GM21786 (cell line): ENCODE measurements around the gene MAPK6.
A peak's percentile ranks its signal among the peaks of the same experiment; 100 is the strongest.
"Not testable (repeated sequence)": the region's sequence is repeated elsewhere in the genome, so short reads cannot be mapped to it uniquely, and the experiment has no call there.

ENCODE experiments used
- ATAC-seq: cut with Tn5 transposase; IDR thresholded peaks from one replicate; pipeline ENCODE4 v1.9.1; 2021; ENCODE audit not compliant: unreplicated experiment

Gene MAPK6

DNA sequence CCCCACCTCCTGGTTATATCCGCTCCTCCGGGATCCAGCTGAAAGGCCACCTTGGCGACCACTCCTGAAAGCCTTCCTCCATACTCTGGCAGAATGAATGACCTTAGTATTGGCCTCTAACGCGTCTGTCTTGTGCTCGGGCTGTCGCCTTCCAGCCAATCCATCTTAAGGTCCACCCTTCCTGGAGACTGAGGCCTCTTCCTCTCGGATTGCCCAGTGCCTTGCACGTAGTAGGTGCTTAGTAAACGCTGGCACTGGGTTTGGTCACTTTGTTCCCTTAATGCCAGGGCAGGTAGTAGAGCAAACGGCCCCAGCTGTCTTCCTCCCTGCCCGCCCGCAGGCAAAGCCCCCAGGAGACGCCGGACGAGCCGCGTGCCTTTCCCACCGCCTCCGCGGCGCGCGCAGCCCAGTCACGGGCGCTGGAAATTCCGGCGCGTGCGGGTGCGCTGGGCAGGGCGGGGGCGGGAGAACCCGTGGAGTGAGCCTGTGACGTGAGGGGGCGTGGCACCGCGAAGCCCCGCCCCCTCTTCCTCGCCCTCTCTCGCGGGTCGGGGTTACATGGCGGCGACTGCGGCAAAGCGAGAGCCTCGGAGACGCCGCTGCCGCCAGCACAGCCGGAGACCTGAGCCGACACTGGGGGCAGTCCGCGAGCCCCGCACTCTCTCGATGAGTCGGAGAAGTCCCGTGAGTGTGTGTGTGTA lies at the start of gene MAPK6:
Gene MAPK6, plus strand, starts transcription at position 527 of the 701 bp plus-strand sequence. CDS start 27,242 bp downstream, outside the sequence.
- peak; percentile 58 for ATAC-seq

- no peak for ATAC-seq
Observed at GRCh38 chr15:51969728-51970127, 49.3 kb upstream of the MAPK6 start.

DNA sequence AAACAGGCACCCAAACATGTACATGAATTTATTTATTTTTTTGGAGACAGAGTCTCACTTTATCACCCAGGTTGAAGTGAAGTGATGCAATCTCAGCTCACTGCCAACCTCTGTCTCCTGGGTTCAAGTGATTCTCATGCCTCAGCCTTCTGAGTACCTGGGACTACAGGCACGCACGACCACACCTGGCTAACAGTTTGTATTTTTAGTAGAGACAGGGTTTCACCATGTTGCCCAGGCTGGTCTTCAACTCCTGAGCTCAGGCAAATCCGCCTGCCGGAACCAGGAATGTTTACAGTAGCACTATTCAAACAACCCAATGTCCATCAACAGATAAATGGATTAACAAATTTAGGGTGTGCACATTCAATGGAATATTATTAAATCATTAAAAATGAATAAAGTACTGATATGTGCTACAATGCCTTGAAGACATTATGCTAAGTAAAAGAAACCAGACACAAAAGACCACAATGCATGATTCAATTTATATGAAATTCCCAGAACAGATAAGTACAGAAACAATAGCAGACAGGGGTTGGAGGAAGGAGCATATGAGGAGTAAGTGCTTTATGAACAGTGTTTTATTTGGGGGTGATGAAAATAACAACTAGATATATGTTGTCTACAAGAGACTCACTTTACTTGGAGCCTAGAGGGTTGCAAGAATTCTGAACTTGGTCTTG lies 48.7 kb upstream of the MAPK6 start:
- no peak for ATAC-seq

DNA sequence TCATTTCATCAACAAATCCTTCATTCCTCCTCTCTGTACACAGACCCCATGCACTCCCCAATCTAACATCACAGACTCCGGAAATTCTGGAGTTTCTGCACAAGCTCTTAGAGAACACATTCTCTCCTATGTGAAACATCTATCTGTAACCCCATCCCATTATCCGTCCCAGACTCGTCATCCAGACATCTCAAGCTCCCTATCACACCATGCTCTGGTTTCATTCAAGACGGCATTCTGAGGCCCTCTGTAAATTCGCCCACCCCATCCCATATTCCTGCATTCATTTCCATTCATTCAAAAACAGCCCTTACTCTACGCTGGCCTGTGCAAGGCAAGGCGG lies 48.0 kb upstream of the MAPK6 start:
- ATAC-seq, result no peak

- ATAC-seq, result peak; percentile 72
Observed at GRCh38 chr15:51971375-51972133, 47.5 kb upstream of the MAPK6 start, which contains the start of gene LEO1. Gene LEO1 (minus strand): TSS chr15:51971778. CDS start chr15:51971745, 33 bp downstream.

- ATAC-seq, result no peak
Observed at GRCh38 chr15:51973220-51973619, 45.8 kb upstream of the MAPK6 start.

- no peak for ATAC-seq
Observed at GRCh38 chr15:51973775-51974174, 45.2 kb upstream of the MAPK6 start.

DNA sequence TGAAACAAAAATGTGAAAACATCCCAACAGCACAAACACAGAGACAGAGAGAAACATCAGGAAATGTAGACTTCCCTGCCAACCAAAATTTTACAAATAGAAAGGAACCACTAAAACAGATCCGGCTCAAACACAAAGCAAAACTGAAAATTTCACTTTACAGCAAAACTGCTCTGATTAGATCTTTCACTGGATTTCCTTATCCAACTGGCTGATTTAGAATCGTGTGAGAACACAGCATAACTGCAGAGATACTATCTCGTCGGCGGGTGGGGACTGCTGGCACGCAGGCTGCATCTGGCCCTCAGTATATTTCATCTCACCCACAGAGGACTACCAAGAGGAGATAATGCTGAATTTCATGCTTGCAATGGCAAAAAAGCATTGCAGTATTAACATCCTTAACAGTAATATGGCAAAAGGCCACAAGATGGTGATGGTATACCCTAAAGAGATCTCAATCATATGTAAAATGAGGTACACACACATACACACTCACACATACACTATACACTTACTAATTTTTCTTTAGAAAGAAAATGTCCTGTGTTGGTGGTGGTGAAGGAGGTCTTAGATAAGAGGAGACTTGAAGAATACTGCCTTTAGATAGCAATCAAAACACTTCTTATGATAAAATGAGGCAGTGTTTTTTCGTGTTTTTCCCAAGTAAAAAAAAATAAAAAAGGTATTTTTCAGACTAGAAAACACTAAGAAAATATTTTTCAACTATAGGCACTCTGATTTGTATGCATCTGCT lies 36.8 kb upstream of the MAPK6 start:
- peak; percentile 98 for ATAC-seq

GRCh38 chr15:51982770-51983103 lies 36.3 kb upstream of the MAPK6 start:
- no peak for ATAC-seq

DNA sequence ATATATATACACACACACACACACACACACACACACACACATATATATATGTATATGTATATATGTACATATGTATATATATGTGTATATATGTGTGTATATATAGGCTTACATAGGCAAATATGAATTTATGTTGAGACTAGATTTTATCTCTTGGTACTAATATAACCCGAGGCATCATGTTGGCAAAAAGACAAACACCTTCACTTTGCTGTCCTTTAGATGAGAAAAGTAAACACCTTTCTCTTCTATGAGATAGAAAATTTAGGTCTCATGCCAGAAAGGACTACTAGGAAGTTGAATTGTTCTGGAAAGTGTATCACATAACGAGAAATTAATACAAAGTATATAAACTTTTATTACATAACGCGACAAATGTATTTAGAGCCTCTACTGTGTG lies 27.9 kb upstream of the MAPK6 start:
- ATAC-seq, result no peak

- ATAC-seq, result no peak
Observed at GRCh38 chr15:51992953-51993352, 26.1 kb upstream of the MAPK6 start.

GRCh38 chr15:52002351-52002750 lies 16.7 kb upstream of the MAPK6 start:
- no peak for ATAC-seq

DNA sequence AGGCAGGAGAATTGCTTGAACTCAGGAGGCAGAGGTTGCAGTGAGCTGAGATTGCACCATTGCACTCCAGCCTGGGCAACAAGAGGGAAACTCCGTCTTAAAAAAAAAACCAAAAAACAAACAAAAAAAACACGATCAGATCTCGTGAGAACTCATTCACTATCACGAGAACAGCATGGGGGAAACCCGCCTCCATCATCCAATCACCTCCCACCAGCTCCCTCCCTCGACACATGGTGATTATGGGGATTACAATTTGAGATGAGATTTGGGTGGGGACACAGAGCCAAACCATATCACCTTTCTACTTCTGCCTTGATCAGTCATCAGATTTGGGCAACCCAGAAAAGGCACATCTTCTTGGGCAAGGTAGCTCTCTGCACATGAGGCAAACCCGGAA lies 15.9 kb upstream of the MAPK6 start:
- not testable (repeated sequence) for ATAC-seq

DNA sequence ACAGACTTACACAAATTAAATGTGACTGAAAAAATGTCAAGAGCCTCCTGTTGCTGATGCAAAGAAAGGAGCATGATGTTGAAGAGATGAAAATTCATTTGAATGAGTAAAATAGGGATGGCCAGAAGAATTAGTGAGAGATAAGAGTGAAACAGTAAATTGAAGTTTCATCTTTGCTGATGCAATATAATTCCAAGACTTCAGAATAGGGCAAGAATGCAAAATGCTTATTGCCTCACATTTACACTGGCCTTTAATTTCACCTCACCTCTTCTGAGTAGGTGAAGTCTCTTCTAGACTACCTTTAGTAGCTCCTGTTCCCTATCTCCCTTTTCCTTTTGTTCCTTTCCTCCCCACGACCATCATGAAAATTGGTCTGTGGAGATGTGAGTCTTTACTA lies 15.3 kb upstream of the MAPK6 start:
- no peak for ATAC-seq

DNA sequence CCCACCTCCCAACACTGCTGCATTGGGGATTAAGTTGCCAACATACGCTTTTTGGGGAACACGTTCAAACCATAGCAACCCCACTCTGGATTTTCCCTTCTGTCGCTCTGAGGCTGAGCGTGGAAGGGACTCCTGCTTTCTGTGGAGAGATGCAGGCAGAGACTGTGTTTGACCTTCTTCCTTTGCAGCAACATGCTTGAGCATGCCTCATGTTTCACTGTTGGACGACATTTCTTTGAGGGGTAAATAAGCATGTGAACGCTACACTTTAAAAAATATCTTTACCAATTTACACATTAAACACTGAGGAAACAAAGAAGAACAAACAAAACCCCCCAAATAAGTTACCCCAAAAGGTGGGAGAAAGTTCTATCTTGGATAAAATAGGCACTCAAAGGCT lies 14.2 kb upstream of the MAPK6 start:
- no peak for ATAC-seq

GRCh38 chr15:52005748-52006701 lies 13.0 kb upstream of the MAPK6 start:
- peak; percentile 61 for ATAC-seq

GRCh38 chr15:52006702-52007340 lies 12.2 kb upstream of the MAPK6 start:
- peak; percentile 30 for ATAC-seq

GRCh38 chr15:52008359-52008697 lies 10.7 kb upstream of the MAPK6 start:
- no peak for ATAC-seq

- no peak for ATAC-seq
Observed at GRCh38 chr15:52008698-52009434, 10.2 kb upstream of the MAPK6 start.
